ENCODE results near the gene TMEM63C.
A peak's percentile ranks its signal among the peaks of the same experiment; 100 is the strongest.

Gene TMEM63C

GRCh38 chr14:77199590-77199989, 18.0 kb downstream of the TMEM63C start:
- no peak for DNase-seq

- DNase-seq: no peak
Observed at GRCh38 chr14:77200406-77200985, 18.9 kb downstream of the TMEM63C start.

- no peak for DNase-seq
Observed at GRCh38 chr14:77201696-77202095, 20.1 kb downstream of the TMEM63C start.

GRCh38 chr14:77203611-77204458, 22.2 kb downstream of the TMEM63C start:
- DNase-seq: no peak

GRCh38 chr14:77204459-77204771, 22.8 kb downstream of the TMEM63C start:
- DNase-seq: no peak

- DNase-seq: no peak
Observed at GRCh38 chr14:77204907-77205306, 23.3 kb downstream of the TMEM63C start.

- DNase-seq: no peak
Observed at GRCh38 chr14:77205566-77205965, 24.0 kb downstream of the TMEM63C start.

- DNase-seq: no peak
Observed at GRCh38 chr14:77206261-77206824, 24.7 kb downstream of the TMEM63C start.

- no peak for DNase-seq
Observed at GRCh38 chr14:77206877-77207389, 25.3 kb downstream of the TMEM63C start.

- DNase-seq: peak; percentile 56
Observed at GRCh38 chr14:77208291-77208978, 26.8 kb downstream of the TMEM63C start.

GRCh38 chr14:77208979-77209318, 27.4 kb downstream of the TMEM63C start:
- DNase-seq: no peak

- no peak for DNase-seq
Observed at GRCh38 chr14:77212097-77212870, 30.7 kb downstream of the TMEM63C start.

GRCh38 chr14:77212943-77213678, 31.5 kb downstream of the TMEM63C start:
- DNase-seq: no peak

GRCh38 chr14:77213679-77214016, 32.0 kb downstream of the TMEM63C start:
- DNase-seq: no peak

- DNase-seq: no peak
Observed at GRCh38 chr14:77214216-77214615, 32.6 kb downstream of the TMEM63C start.

GRCh38 chr14:77217551-77217950, 36.0 kb downstream of the TMEM63C start:
- no peak for DNase-seq

GRCh38 chr14:77219591-77219990, 38.0 kb downstream of the TMEM63C start:
- DNase-seq: no peak

GRCh38 chr14:77220246-77221017, 38.8 kb downstream of the TMEM63C start:
- DNase-seq: no peak

GRCh38 chr14:77221241-77221871, 39.8 kb downstream of the TMEM63C start:
- DNase-seq: no peak

- DNase-seq: no peak
Observed at GRCh38 chr14:77222546-77223225, 41.1 kb downstream of the TMEM63C start.

All from T1000 (cell line).